Right ventricle myocardium inferior (tissue), 1 donor: ENCODE measurements around the gene PTPN7. TPM values are rescaled to one million over a fixed set of nuclear protein-coding genes. Genes with fewer than 3 reads are reported as not detected.
A peak's percentile ranks its signal among the peaks of the same experiment; 100 is the strongest.

Experiments
- ATAC-seq: fragments of 200-7000 bp; cut with Tn5 transposase; one replicate; pipeline ENCODE4 v1.9.1; 2020; ENCODE audit warnings: mild to moderate bottlenecking, moderate library complexity
- DNase-seq: peaks from one replicate; pipeline ENCODE4 v3.0.0; 2021; ENCODE audit errors: missing footprints
- intact Hi-C: fragments of 100-400 bp; cut with DNase I; formaldehyde crosslinking; loops from one replicate; pipeline ENCODE4 v1.11.0; 2022
- long read RNA-seq: library from polyadenylated mRNA; unstranded; transcript quantifications from one replicate; pipeline ENCODE4 v2.0.0, GENCODE V29; 2021
- total RNA-seq: library from RNA; stranded (reverse); fragmentation: NEBNext Ultra II Directional; extraction: Animal tissue kit (Norgen Biotek cat#: 25700); gene quantifications from one replicate; pipeline ENCODE4 v1.2.1, GENCODE V29; 2021
- donor health status: DM: no; HTN: yes; CAD: no; lungs with severe emphysema.

Gene PTPN7
- total RNA-seq = 0.51 TPM
- long read RNA-seq = 0 reads

DNA sequence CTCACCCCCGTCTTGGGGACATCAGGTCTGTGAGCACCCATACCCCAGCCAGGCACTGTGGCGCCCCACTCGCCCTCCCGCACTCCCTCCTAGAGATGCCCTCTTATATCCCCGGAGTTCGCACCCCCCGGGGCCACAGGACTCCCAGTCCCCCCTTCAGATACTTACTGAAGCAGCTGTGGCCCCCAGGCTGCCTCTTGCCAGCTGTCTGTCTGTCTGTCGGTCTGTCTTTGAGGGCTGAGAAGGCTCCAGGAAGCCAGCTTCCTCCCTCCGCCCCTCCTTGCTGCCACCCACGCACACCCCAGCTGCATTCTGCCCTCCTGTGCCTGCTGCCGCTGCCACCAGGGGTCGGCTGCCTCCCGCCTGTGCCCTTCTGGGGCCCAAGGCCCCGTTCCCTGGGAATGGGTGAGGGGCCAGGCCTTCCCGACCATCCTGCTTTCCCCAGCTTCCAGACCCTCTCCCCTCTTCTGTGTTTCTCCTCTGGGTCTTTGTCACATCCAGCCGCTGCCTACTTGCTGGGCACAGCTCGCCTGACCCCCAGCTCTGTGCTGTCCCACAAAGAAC is at the start of gene PTPN7:
TSS of gene PTPN7 (minus strand) at position 226 of the 564 bp plus-strand sequence. CDS start 1,200 bp downstream, outside the sequence.
- ATAC-seq (peak; percentile 27), DNase-seq (no peak)
- intact Hi-C loops = no loop called here

- intact Hi-C loops = no loop called here
- no peak for DNase-seq
- ATAC-seq = no peak
Measured at GRCh38 chr1:202208351-202208857, 48.0 kb upstream of the PTPN7 start.

DNA sequence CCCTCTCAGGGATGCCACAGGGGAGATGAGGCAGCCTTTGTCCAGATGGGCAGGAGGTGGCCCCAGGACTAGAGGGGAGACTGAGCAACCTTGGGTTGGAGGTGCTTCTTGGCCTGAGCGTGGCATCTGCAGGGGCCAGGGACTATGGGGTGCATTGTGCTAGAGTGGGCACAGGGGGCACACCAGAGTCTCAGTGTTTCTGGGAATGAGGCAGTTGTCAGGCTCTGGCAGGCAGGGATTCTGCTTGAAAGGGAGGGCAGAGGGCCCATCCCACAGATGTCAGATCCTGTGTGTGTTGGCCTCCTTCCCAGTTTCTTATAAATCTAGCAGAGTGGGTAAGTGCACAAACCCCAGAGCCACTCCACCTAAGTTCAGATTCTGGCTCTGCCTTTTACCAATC is 46.9 kb upstream of the PTPN7 start:
- no peak for DNase-seq
- intact Hi-C loops = no loop called here
- no peak for ATAC-seq

DNA sequence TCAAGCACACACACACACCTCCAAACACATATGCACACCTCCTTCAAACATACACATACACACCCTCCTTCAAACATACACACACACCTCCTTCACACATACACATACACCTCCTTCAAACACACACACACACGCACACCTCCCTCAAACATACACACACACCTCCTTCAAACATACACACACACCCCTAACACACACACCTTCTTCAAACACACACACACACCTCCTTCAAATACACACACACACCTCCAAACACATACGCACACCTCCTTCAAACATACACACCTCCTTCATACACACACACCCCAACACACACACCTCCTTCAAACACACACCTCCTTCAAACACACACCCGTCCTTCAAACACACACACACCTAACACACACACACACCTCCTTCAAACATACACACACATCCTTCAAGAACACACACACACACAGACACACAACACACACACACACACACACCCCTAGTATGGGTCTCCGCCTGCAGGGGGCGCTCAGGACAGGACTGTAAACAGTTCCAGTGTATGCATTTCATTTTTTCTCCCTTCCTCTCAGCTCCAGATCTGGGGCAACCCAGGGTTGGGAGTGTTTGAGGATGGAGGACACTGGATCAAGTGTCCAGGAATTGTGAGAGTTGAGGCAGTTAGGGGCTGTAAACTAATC is 45.3 kb upstream of the PTPN7 start:
- no peak for ATAC-seq
- intact Hi-C loops = no loop called here
- no peak for DNase-seq

DNA sequence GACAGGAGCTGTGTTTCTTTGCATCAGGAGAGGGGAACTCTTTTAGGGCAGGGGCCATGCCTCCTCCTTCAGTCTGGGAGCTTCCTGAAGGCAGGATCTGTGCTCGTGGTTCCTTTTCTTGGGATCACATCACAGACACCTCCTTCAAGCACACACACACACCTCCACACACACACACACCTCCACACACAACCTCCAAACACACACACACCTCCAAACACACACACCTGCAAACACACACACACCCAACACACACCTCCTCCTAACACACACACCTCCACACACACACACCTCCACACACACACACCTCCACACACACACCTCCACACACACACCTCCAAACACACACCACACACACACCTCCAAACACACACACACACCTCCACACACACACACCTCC is 43.7 kb upstream of the PTPN7 start:
- ATAC-seq (no peak), DNase-seq (no peak)
- intact Hi-C loops = no loop called here

DNA sequence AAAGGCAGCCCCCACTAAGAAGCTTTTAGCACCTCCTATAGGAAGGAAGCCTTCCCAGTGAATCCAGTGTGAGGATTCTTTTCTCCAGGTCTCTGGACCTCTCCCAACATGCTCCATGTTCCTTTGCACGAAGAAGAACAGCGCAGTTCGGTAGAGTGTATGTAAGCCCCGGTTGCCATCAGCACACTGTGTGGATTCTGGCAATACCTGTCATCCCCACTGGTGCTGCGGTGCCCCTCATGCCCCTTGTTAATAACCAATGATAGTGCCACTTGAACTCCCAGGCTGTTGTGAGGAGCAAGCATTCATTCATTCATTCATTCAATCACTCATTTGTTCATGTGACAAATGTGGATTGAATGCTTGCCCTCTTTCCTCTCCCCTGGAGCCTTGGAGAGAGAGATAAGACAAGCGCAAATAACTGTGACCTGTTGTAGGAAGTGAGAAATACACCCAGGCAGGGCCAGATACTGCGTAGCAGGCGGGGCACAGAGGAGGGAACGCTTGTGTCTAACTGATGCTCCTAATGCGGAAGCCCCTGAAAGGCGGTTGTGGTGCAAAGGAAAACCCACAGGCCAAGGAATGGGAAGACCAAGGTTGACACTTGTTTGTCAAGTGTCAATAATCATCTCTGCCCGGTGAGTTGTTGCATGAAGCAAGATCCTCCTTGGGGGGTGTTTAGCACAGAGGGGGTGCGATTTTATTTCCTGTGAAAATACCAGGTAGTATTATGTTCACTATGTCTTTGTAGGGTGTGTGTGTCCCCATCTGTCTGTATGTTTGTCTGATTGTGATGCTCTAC is 43.0 kb upstream of the PTPN7 start:
- no peak for DNase-seq
- no peak for ATAC-seq
- intact Hi-C loops = no loop called here

- intact Hi-C loops = no loop called here
- ATAC-seq = peak; percentile 61
- DNase-seq = no peak
Measured at GRCh38 chr1:202202500-202203168, 42.2 kb upstream of the PTPN7 start.

DNA sequence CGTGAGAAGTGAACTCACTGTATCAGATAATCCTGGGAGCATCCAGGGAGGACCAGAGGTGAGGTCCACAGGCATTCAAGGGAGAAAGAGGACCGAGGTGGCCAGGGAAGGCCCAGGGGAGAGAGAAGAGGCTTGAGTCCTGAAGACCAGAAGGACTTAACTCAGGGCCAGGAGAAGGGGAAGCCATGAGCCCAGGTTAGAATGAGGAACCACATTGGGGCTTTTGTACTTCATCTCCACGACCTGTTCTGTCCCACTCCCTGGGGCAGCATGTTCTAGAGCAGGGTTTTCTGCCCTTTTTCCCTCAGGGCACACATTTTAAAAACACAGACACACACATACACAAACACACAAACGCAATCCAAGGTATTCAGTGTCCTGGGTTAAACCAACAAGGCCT is 41.6 kb upstream of the PTPN7 start:
- intact Hi-C loops = no loop called here
- ATAC-seq = no peak

DNA sequence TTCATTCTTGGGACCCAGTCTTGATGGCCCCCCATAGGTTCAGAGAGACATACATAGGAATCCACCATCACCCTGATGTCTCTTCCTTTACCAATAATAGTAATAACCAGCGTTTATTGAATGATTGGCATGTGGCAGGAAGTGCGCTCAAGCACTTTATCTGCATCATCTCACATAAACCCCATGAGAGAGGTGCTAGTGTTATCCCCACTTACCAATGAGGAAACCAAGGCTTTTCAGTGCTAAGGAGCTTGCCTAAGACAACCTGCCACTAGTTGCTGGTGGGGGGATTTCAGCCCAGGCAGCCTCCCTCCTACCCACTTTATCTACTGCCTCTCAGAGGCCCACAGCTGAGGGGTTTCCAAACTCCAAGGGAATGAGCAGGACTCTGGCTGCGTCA is 40.9 kb upstream of the PTPN7 start:
- DNase-seq (no peak), ATAC-seq (no peak)
- intact Hi-C loops = no loop called here

More for the DNA sequence above, 41.6 kb upstream of the PTPN7 start:
- no peak for DNase-seq

DNA sequence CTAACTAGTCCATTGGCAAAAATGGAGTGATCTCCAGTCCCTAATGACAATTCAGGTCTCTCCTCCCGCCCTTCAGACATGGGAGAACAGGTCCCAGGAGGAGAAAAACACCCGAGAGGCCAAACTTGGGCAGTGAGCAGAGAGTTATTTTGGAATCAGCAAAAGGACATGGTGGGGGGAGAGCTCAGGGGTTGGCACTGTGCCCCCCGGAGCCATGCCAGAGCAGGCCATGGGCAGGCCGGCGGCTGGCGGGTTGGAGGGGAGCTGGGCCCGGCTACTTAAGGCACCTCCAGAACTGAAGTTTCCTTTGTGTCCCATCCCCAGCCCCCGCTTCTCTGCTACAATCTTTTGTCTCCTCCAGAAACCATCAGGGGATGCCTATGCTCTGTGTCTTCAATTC is 40.3 kb upstream of the PTPN7 start:
- peak; percentile 68 for ATAC-seq
- no peak for DNase-seq
- intact Hi-C loops = no loop called here

DNA sequence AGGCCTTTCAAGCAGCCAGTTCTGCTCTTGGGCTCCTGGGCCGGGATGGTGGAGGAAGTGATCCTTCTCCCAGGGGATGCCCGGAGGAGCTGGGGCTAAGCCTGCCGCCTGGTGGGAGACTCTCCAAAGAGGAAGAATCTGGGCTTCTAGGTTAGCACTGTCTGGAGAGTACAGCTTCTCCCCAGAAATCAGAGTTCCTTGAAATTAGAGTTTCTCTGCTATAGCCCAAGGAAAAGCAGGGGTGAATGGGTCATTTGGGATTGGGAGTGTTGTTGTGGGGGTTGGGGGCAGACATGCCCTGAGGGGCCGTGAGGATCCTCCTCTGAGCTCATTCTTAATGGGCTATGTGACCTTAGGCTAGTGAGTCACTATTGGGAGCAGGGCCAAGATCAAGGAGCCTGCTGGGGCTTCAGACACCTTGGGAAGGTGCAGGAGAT is 39.7 kb upstream of the PTPN7 start:
- ATAC-seq = no peak
- no peak for DNase-seq
- intact Hi-C loops = no loop called here

GRCh38 chr1:202199040-202199889 is 38.9 kb upstream of the PTPN7 start:
- no peak for DNase-seq
- intact Hi-C loops = no loop called here

DNA sequence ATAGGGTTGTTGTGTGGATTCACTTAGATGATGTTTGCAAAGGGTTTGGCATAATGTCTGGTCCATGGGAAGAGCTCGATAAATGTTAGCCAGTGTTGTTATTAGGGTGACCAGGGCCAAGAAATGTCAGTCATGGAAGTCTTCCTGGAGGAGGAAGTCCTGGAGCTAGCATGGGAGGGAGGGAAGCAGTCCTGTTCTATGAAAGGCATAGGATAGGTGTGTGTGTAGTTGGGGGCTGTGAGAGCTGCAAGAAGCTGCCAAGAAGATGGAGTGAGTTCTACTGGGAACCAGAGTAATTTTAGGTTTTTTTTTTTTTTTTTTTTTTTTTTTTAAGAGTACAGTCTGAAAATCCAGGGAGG is 37.9 kb upstream of the PTPN7 start:
- no peak for DNase-seq
- no peak for ATAC-seq
- intact Hi-C loops = no loop called here

More at GRCh38 chr1:202199040-202199889, 38.9 kb upstream of the PTPN7 start:
- ATAC-seq = no peak

DNA sequence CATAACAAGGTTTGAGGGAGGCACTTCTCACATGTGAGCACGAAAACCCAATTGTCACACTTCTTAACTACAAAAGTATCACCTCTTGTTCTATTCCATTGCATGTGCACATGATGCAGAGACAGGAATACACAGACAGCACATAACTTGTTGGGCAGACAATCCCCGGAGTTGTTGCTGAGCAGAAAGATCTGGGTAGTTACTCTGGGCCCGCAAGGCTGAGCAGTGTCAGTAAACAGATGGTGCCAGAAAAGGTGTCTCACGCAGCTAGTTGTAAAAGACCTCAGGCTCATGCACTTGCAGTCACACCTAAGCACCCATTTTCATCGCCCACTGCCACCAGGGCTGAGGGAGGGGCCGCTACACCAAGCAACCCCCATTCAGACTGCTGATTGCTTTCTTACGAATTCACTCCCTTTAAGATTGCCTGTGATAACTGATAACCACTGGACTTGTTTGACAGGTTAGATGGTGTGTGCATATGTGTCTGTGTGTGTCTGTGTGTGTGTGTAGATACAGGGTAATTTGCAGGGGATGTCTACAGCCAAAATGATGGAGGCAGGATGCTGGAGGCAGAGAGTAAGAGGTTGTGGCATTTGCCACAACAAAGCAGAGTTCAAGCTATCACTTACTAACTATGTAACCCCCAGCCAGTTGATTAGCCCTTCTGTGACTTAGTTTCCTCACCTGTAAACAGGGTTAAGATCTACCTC is 37.4 kb upstream of the PTPN7 start:
- ATAC-seq = no peak
- DNase-seq = no peak
- intact Hi-C loops = no loop called here

DNA sequence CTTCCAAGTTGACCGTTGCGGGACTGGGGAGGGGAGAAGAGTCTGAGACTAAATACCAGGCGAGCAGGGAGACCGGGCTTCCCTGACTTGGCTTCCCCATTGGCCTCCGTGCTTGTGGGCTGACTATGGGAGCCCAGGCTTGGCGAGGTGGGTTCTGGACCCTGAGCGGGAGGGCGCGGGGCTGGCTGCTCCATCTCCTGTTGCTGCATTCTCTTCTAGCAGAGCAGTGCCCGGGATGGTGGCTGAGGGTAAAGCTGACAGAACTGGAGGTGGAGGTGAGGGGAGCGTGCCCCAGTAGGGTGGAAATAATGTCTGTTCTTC is 33.9 kb upstream of the PTPN7 start:
- ATAC-seq = no peak
- DNase-seq = no peak
- intact Hi-C loops = no loop called here

GRCh38 chr1:202193614-202194327 is 33.4 kb upstream of the PTPN7 start, which contains the start of gene LGR6:
Gene LGR6 (plus strand): TSS chr1:202193799. CDS start chr1:202193990, 191 bp downstream.
- intact Hi-C loops = loop anchor here (1.0 kb wide), 1 partner anchor 122 kb away; no protein-coding TSS in a partner anchor
- DNase-seq (no peak), ATAC-seq (peak; percentile 11)
